NOMO-1 (cell line): ENCODE results near the gene SLC6A18.
"Not testable (repeated sequence)": the region's sequence is repeated elsewhere in the genome, so short reads cannot be mapped to it uniquely, and the experiment has no call there.

Experiments used
- DNase-seq, 2 experiments: peaks; one replicate each; lab custom pipeline; 2025; ENCODE audit not compliant: unreplicated experiment in 2 of 2; lab: John Stamatoyannopoulos, UW

SLC6A18 gene

GRCh38 chr5:1228120-1228519, 2.9 kb downstream of the SLC6A18 start:
- no peak for DNase-seq

GRCh38 chr5:1229023-1229422, 3.8 kb downstream of the SLC6A18 start:
- not testable (repeated sequence) for DNase-seq

GRCh38 chr5:1229822-1230221, 4.6 kb downstream of the SLC6A18 start:
- DNase-seq, result no peak

GRCh38 chr5:1230551-1230950, 5.4 kb downstream of the SLC6A18 start:
- no peak for DNase-seq

GRCh38 chr5:1231354-1231905, 6.2 kb downstream of the SLC6A18 start:
- DNase-seq, result no peak

- DNase-seq, result no peak
Observed at GRCh38 chr5:1232780-1233179, 7.6 kb downstream of the SLC6A18 start.

- no peak for DNase-seq
Observed at GRCh38 chr5:1235379-1235778, 10.2 kb downstream of the SLC6A18 start.

GRCh38 chr5:1235838-1236237, 10.7 kb downstream of the SLC6A18 start:
- no peak for DNase-seq

- DNase-seq, result no peak
Observed at GRCh38 chr5:1239505-1240251, 14.5 kb downstream of the SLC6A18 start.

GRCh38 chr5:1240496-1241260, 15.5 kb downstream of the SLC6A18 start:
- no peak for DNase-seq

GRCh38 chr5:1241509-1242080, 16.4 kb downstream of the SLC6A18 start:
- no peak for DNase-seq

- no peak for DNase-seq
Observed at GRCh38 chr5:1242733-1243486, 17.7 kb downstream of the SLC6A18 start.

GRCh38 chr5:1243487-1244130, 18.4 kb downstream of the SLC6A18 start:
- no peak for DNase-seq

- no peak for DNase-seq
Observed at GRCh38 chr5:1244255-1244654, 19.1 kb downstream of the SLC6A18 start.

GRCh38 chr5:1244976-1245375, 19.8 kb downstream of the SLC6A18 start:
- no peak for DNase-seq

- no peak for DNase-seq
Observed at GRCh38 chr5:1245905-1246576, 20.9 kb downstream of the SLC6A18 start.

GRCh38 chr5:1246711-1247431, 21.7 kb downstream of the SLC6A18 start:
- peak in 1 of 2 experiments; percentile 25 for DNase-seq

- DNase-seq, result no peak
Observed at GRCh38 chr5:1247811-1248210, 22.6 kb downstream of the SLC6A18 start.
